Measurements from ENCODE around the gene KRTAP9-9.
"Not testable (repeated sequence)": the region's sequence is repeated elsewhere in the genome, so short reads cannot be mapped to it uniquely, and the experiment has no call there.

KRTAP9-9 gene

GRCh38 chr17:41267711-41268110 is 12.5 kb downstream of the KRTAP9-9 start:
- DNase-seq, result no peak

GRCh38 chr17:41271323-41271722 is 16.1 kb downstream of the KRTAP9-9 start:
- not testable (repeated sequence) for DNase-seq

DNA sequence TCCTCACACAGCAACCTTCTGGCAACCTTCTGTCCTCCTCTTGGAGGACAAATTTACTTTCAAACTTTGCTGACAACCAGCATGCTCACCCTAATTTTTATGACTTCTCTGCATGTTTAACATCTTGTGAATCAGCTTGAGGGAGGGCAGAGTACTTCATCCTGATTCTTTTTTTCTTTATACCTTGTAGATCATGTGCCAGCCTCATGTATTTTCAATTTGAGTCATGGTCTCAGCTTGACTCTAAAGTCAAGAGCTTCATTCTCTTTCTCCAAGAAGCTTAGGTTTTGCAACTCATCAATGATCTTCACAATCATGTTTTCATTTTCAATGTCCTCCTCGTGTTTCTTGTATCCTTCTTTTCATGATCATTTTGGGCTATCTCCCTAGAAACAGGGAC is 16.7 kb downstream of the KRTAP9-9 start:
- DNase-seq, result no peak

- not testable (repeated sequence) for DNase-seq
Observed at GRCh38 chr17:41275648-41276190, 20.5 kb downstream of the KRTAP9-9 start, which contains the start of gene KRTAP9-7. KRTAP9-7 (plus strand) TSS chr17:41275698; CDS start chr17:41275698, 0 bp downstream.

DNA sequence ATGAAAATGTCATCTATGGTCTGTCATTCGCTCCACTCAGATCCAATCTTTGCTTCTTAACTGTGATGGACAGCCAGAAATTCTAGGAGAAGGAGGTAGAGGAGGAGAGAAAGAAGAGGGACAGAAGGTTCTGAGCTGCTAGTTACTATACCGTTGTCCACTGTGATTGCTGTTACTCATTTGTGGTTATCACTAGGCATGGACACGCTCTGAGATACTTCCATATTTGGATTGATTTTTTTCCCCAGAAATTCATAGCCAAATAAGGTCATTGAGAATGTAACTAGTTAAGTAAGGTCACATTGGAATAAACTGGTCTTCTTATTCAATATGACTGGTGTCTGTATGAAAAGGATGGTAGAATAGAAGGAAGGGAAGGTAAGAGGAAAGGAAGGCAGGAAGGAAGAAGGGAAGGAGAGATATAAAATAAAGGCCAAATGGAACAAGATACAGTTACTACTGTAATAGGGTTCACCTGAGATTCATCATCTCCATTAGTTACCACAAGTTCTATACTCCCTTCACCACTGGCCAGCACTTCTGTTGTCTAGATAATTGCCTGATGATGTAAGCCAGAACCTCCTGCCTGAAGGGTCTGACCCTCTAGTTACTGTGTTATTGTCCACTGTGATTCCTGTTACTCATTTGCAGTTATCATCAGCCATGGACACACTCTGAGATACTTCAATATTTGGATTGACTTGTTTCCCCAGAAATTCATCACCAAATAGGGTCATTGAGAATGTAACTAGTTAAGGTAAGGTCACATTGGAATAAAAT is 23.2 kb downstream of the KRTAP9-9 start:
- DNase-seq, result no peak

DNA sequence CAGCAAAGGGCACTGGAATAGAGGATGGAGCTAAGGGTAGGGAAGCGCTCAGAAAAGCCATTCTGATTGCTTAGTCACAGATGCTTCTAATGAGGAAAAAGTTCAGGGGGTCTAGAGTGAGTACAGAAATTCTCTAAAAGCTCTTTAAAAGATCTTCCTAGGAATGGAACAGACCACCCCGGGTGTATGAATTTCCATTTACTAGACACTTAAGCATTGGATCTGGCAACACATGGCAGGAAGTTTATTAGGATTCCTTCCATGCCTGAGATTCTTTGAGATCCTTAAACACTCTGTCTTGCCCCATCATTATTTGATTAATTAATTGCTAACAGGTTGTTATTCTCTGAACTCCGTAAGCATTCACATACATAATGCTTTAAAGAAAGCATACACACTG is 28.9 kb downstream of the KRTAP9-9 start:
- no peak for DNase-seq

- DNase-seq, result no peak
Observed at GRCh38 chr17:41284546-41284945, 29.4 kb downstream of the KRTAP9-9 start.

GRCh38 chr17:41287050-41287449 is 31.9 kb downstream of the KRTAP9-9 start:
- DNase-seq, result no peak

GRCh38 chr17:41294016-41294415 is 38.8 kb downstream of the KRTAP9-9 start:
- no peak for DNase-seq

- no peak for DNase-seq
Observed at GRCh38 chr17:41296846-41297245, 41.7 kb downstream of the KRTAP9-9 start.

DNA sequence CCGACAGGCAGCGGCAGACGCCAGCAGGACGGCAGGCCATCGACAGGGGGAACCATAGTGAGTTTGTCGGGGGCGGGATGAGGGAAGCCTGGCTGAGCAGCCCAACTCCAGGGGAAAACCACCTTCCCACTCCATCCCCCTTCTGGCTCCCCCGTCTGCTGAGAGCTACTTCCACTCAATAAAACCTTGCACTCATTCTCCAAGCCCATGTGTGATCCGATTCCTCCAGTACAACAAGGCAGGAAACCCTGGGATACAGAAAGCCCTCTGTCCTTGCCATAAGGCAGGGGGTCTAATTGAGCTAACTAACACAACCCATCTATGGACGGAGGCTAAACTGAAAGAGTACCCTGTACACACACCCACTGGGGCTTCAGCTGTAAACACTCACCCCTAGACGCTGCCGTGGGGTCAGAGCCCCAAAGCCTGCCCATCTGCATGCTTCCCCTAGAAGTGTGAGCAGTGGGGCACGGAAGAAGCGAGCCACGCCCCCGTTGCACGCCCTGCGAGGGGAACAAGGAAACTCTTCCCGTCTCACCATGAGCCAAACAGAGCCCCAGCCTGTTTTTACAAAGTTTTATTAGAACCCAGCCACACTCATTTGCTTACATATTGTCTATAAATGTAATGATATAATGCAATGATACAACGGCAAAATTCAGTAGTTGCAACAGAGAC is 43.4 kb downstream of the KRTAP9-9 start:
- DNase-seq, result no peak

- DNase-seq, result no peak
Observed at GRCh38 chr17:41301204-41301790, 46.1 kb downstream of the KRTAP9-9 start.

DNA sequence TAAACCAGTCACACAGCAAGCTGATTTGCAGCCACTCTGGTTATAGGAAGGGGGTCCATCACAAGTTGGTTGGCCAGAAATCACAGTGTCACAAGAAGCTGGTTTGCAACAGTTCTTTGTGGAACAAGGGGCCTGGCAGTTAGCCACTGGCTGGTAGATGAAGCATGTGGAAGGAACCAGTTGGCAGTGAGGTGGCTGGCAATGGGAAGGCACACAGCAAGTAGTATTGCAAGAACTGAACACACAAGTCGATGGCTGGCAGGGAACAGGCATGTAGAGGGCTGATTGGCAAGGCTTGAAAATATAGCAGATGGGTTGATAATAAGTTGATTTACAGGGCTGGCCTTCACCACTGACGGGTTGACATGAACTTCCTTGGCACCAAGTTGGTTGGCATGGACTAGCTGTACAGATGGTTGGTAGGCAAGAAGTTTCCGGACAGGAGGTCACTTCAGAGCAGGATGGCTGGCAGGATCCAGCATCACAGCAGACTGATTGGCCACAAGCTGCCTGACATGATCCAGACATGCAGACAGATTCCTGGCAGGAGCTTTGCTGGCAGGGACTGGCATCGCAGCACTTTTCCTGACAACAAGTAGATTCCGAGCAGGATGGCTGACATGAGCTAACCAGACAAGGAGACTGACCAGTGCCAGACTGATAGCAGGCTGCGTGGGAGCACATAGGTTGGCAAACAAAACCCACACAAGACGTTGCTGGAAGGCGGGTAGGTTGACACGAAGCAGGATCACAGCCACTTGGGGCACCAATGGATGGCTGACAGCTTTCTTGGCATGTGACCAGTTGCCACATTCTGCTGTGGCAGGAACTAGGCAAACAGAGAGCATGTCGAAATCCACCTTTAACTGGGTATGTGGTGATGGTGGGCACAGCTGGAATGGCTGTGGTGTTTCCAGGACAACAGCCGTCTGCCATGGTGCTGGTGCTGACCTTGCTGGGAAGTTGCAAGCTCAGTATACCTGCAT is 47.0 kb downstream of the KRTAP9-9 start, which contains the start of gene KRTAP29-1:
KRTAP29-1 (minus strand) TSS at position 936 of the 986 bp plus-strand sequence; CDS start at position 936, 0 bp downstream.
- DNase-seq, result no peak

DNA sequence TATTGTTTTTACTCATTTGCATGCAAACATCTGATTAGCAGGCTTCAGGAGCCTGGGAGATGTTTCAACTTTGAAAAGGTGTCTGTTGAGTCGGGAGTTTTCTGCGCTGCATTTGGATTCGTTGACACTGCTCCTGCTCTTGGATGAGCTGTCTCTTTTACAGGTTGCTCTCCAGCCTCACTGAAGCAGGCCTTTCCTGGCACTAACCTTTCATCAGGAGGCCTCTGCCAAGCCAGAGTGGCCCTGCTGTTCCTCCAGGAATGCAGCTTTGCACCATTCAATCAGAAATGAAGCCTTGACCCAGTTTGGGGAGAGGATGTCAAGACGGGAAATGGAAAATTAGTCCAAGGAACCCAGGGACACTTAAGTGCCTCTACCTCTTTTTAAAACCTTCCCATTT is 47.8 kb downstream of the KRTAP9-9 start:
- no peak for DNase-seq

DNA sequence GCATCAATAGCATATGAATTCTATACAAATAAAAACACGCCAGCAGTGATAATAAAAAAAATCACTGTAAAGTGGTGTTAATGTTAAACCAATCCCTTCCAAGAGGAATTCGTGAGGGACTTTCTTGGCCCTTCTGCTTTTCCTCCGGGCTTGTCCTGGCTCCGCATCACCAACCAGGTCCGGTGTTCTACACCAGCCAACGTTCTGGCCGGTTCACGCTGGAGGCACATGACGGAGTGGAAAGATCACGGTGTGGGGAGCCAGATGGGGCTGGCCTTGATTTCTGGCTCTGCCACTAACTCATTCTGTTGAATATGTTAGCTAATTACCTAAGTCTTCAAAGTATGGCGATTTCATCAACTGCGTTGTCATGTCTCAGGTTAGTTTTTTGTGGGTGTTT is 48.9 kb downstream of the KRTAP9-9 start:
- DNase-seq, result no peak

Measured in NCI-H510A (cell line).